Measurements from ENCODE around the gene CELA3A. TPM values are rescaled to one million over a fixed set of nuclear protein-coding genes. Genes with fewer than 3 reads are reported as not detected.

CELA3A gene
- total and polyA plus RNA-seq, 2 of the 13 experiments (the other 11 are each of a cell fraction or from before 2014, with no cell fraction given): 0.09 TPM; not detected in 1

DNA sequence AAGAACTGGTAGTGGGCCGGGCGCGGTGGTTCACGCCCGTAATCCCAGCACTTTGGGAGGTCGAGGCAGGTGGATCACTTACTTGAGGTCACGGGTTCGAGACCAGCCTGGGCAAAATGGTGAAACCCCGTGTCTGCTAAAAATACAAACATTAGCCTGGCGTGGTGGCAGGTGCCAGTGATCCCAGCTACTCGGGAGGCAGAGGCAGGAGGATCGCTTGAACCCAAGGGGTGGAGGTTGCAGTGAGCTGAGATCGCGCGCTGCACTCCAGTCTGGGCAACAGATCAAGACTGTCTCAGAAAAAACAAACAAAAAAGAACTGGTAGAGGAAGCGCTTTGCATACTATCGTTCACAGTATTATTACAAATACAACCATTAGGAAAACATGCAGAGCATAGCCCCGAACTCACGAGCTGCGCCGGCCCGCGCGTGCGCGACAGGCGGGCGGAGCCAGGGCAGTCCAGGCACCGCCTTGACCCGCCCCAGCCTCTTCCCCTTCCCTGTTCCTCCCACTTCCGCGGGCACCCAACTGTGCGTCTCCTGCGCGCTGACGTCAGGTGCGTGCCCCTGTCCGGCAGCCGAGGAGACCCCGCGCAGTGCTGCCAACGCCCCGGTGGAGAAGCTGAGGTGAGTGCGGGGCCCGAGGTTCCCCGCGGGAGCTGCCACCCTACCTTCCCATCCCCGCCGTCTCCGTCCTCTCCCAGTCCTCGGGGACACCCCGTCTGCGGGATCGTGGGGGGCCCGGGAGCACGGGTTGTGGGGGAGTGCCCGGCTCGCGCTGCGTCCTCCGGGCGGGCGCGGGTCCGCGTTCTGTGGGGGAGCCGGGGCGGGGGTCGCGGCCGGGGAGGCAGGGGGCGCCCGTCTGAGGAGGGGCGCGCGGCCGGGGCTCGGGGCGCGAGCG lies 50.9 kb downstream of the CELA3A start, which contains the start of gene CDC42 (continued):
- TF ChIP-seq, protein P1, sequence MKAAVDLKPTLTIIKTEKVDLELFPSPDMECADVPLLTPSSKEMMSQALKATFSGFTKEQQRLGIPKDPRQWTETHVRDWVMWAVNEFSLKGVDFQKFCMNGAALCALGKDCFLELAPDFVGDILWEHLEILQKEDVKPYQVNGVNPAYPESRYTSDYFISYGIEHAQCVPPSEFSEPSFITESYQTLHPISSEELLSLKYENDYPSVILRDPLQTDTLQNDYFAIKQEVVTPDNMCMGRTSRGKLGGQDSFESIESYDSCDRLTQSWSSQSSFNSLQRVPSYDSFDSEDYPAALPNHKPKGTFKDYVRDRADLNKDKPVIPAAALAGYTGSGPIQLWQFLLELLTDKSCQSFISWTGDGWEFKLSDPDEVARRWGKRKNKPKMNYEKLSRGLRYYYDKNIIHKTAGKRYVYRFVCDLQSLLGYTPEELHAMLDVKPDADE (CRISPR knock-in tag; IDR thresholded peaks at IDR 0.05): no peak
- TF ChIP-seq ZNF207 (IDR thresholded peaks at IDR 0.05; ENCODE audit: borderline replicate concordance): no peak
- TF ChIP-seq HOXA3 (CRISPR knock-in tag; IDR thresholded peaks at IDR 0.05): peak; percentile 96
- no peak for TF ChIP-seq PAWR (CRISPR knock-in tag; IDR thresholded peaks at IDR 0.05; ENCODE audit: borderline replicate concordance)
- TF ChIP-seq ZUFSP (CRISPR knock-in tag; IDR thresholded peaks at IDR 0.05; ENCODE audit: borderline replicate concordance): no peak
- peak; percentile 35; the same call in 1 of the 2 replicates for TF ChIP-seq ZNF670 (CRISPR knock-in tag; IDR thresholded peaks at IDR 0.05; ENCODE audit: borderline replicate concordance)
- TF ChIP-seq ZKSCAN5 (CRISPR knock-in tag; IDR thresholded peaks at IDR 0.05): no peak
- TF ChIP-seq CHD2 (IDR thresholded peaks at IDR 0.05; ENCODE audit: low read depth, low read length): no peak
- TF ChIP-seq PREB (CRISPR knock-in tag; IDR thresholded peaks at IDR 0.05): no peak
- TF ChIP-seq, protein P2, sequence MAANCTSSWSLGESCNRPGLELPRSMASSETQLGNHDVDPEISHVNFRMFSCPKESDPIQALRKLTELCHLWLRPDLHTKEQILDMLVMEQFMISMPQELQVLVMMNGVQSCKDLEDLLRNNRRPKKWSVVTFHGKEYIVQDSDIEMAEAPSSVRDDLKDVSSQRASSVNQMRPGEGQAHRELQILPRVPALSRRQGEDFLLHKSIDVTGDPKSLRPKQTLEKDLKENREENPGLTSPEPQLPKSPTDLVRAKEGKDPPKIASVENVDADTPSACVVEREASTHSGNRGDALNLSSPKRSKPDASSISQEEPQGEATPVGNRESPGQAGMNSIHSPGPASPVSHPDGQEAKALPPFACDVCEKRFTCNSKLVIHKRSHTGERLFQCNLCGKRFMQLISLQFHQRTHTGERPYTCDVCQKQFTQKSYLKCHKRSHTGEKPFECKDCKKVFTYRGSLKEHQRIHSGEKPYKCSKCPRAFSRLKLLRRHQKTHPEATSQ (CRISPR knock-in tag; IDR thresholded peaks at IDR 0.05; ENCODE audit: borderline replicate concordance): peak; percentile 90
- no peak; the same call in 1 of the 2 replicates for TF ChIP-seq ZBTB38 (CRISPR knock-in tag; IDR thresholded peaks at IDR 0.05)
- no peak for TF ChIP-seq ZNF879 (CRISPR knock-in tag; IDR thresholded peaks at IDR 0.05)
- no peak; the same call in 1 of the 2 replicates for TF ChIP-seq ZNF329 (CRISPR knock-in tag; IDR thresholded peaks at IDR 0.05; ENCODE audit: low read depth)
- no peak for TF ChIP-seq SCMH1 (CRISPR knock-in tag; IDR thresholded peaks at IDR 0.05; ENCODE audit: borderline replicate concordance)
- no peak for TF ChIP-seq EHMT2 (IDR thresholded peaks at IDR 0.05; ENCODE audit: borderline replicate concordance, low read depth, low read length)
- TF ChIP-seq AFF4 (CRISPR knock-in tag; IDR thresholded peaks at IDR 0.05): no peak
- TF ChIP-seq ZFP36L2 (CRISPR knock-in tag; IDR thresholded peaks at IDR 0.05): no peak
